ENCODE measurements around the gene SLC25A12. TPM values are rescaled to one million over a fixed set of nuclear protein-coding genes. Genes with fewer than 3 reads are reported as not detected.

The SLC25A12 gene
- total RNA-seq, 5 donors from 2014 or later (not counting 1 experiment from before 2014, with no cell fraction given), result 11.7 to 19.0 (median 13.3) TPM

DNA sequence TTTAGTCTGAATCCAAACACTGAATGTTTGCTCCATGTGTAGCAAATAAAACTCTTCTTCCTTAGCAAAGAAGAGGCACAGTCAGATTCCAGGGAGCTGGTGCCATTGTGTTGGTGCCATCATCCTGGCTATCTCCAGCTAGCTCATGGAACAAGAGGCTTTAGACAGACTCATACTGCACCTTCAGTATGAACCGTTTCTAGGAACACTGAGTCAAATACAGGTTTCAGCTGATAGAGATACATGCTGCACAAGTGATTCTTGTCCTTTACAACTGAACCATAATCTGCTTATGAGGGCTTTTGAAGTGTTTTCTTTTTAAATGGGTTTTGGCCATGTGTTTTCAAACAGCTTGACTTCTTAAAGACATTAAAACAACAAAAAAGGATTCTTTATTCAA is 148.9 kb downstream of the SLC25A12 start:
- Histone ChIP-seq H3K4me1 (ENCODE audit: control insufficient read depth in 1 of 2, extremely low read depth in 1 of 2, insufficient read depth in 2 of 2, low read length in 2 of 2) (no peaks in the 10 kb centered on the region), H3K27me3 (replicated peaks in 1 of 2; ENCODE audit: control insufficient read depth in 2 of 2, extremely low read depth in 1 of 2, insufficient read depth in 2 of 2, low read length in 1 of 2) (no peaks in the 10 kb centered on the region), H3K4me3 (ENCODE audit: control insufficient read depth in 1 of 2, extremely low read depth in 1 of 2, low read length in 1 of 2) (no peak overlapping the region), H3K9me3 (no peaks in the 10 kb centered on the region), H3K27ac (ENCODE audit: low read length) (no peak overlapping the region), H3K36me3 (ENCODE audit: control insufficient read depth in 2 of 2, extremely low read depth in 1 of 2, insufficient read depth in 1 of 2, low read length in 1 of 2) (peaks cover 0 to 36% of the 10 kb centered on the region in 2 donors)
- Mint-ChIP-seq H3K4me3 (no peak overlapping the region), H3K4me1 (peaks cover 0 to 5% (median 5%) of the 10 kb centered on the region in 3 donors), H3K27ac (no peak overlapping the region), H3K9me3 (no peaks in the 10 kb centered on the region), H3K27me3 (no peaks in the 10 kb centered on the region), H3K36me3 (peaks cover 65% of the 10 kb centered on the region)
- DNase-seq (no peak), ATAC-seq (replicated peaks in 1 of 4) (no peak)
- no CpG with 5 or more reads among the region's 1 CpG for WGBS (ENCODE audit: insufficient coverage)
- ChIA-PET CTCF (no interaction called here), POLR2A (interaction anchor here in 1 of 2 donors (0.6 kb wide), 1 partner anchor 51 kb away, joined by 3 read pairs; no protein-coding TSS in a partner anchor)

DNA sequence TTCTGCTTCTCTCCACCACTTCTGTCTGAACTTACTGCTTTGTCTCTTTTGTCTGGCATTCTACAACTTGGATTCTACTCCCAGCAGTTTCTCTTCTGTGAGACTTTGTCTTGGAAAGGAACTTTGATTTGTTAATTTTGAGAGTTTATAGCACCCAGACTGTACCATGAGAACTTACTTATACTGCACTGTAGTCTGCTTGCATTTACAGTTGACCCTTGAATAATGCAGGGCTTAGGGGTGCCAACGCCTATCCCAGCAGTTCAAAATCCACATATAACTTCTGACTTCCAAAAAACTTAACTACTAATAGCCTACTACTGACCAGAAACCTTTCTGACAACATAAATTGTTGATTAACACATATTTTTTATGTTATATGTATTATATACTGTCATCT is 151.3 kb downstream of the SLC25A12 start:
- Histone ChIP-seq H3K27ac (ENCODE audit: low read length) (no peak overlapping the region), H3K4me3 (ENCODE audit: control insufficient read depth in 1 of 2, extremely low read depth in 1 of 2, low read length in 1 of 2) (no peak overlapping the region), H3K4me1 (ENCODE audit: control insufficient read depth in 1 of 2, extremely low read depth in 1 of 2, insufficient read depth in 2 of 2, low read length in 2 of 2) (no peaks in the 10 kb centered on the region), H3K36me3 (ENCODE audit: control insufficient read depth in 2 of 2, extremely low read depth in 1 of 2, insufficient read depth in 1 of 2, low read length in 1 of 2) (peaks cover 5 to 32% of the 10 kb centered on the region in 2 donors), H3K9me3 (no peaks in the 10 kb centered on the region), H3K27me3 (replicated peaks in 1 of 2; ENCODE audit: control insufficient read depth in 2 of 2, extremely low read depth in 1 of 2, insufficient read depth in 2 of 2, low read length in 1 of 2) (no peaks in the 10 kb centered on the region)
- ChIA-PET POLR2A (no interaction called here), CTCF (no interaction called here)
- peaks cover 0 to 5% (median 5%) of the 10 kb centered on the region in 3 donors for H3K4me1 Mint-ChIP-seq
- no CpG with 5 or more reads among the region's 1 CpG for WGBS (ENCODE audit: insufficient coverage)
- DNase-seq (no peak), ATAC-seq (replicated peaks in 1 of 4) (no peak)
- H3K27me3 Mint-ChIP-seq, result no peaks in the 10 kb centered on the region
- no peak overlapping the region for H3K27ac Mint-ChIP-seq
- no peaks in the 10 kb centered on the region for H3K9me3 Mint-ChIP-seq
- peaks cover 56% of the 10 kb centered on the region for H3K36me3 Mint-ChIP-seq
- no peak overlapping the region for H3K4me3 Mint-ChIP-seq

DNA sequence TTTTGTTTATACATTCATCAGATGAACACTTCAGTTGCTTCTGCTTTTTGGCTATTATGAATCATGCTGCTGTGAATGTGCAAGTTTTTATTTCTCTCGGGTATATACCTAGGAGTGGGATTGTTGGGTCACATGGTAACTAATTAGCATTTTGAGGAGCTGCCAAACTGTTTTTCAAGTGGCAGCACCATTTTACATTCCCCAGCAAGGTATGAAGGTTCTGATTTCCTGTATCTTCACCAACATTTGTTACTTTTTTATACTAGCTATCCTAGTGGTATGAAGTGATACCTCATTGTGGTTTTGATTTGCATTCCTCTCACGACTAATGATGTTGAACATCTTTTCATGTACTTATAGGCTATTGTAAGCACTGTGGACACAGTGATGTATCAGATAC is 152.9 kb downstream of the SLC25A12 start:
- H3K27me3 ChIP-seq (replicated peaks in 1 of 2; ENCODE audit: control insufficient read depth in 2 of 2, extremely low read depth in 1 of 2, insufficient read depth in 2 of 2, low read length in 1 of 2), result no peaks in the 10 kb centered on the region
- POLR2A ChIA-PET, result no interaction called here
- Mint-ChIP-seq H3K36me3 (peaks cover 62% of the 10 kb centered on the region), H3K27ac (no peak overlapping the region), H3K9me3 (no peaks in the 10 kb centered on the region), H3K27me3 (no peaks in the 10 kb centered on the region), H3K4me1 (peaks cover 0 to 5% (median 5%) of the 10 kb centered on the region in 3 donors), H3K4me3 (no peak overlapping the region)
- peaks cover 5 to 30% of the 10 kb centered on the region in 2 donors for H3K36me3 ChIP-seq (ENCODE audit: control insufficient read depth in 2 of 2, extremely low read depth in 1 of 2, insufficient read depth in 1 of 2, low read length in 1 of 2)
- CTCF ChIA-PET, result interaction anchor here in 1 of 2 donors (0.6 kb wide), 1 partner anchor 563 kb away, joined by 3 read pairs; no protein-coding TSS in a partner anchor
- no peaks in the 10 kb centered on the region for H3K9me3 ChIP-seq
- WGBS (ENCODE audit: insufficient coverage), result no CpG with 5 or more reads among the region's 2 CpGs
- no peak overlapping the region for H3K27ac ChIP-seq (ENCODE audit: low read length)
- ATAC-seq (replicated peaks in 1 of 4) (no peak), DNase-seq (no peak)
- H3K4me1 ChIP-seq (ENCODE audit: control insufficient read depth in 1 of 2, extremely low read depth in 1 of 2, insufficient read depth in 2 of 2, low read length in 2 of 2), result no peaks in the 10 kb centered on the region
- H3K4me3 ChIP-seq (ENCODE audit: control insufficient read depth in 1 of 2, extremely low read depth in 1 of 2, low read length in 1 of 2), result no peak overlapping the region

DNA sequence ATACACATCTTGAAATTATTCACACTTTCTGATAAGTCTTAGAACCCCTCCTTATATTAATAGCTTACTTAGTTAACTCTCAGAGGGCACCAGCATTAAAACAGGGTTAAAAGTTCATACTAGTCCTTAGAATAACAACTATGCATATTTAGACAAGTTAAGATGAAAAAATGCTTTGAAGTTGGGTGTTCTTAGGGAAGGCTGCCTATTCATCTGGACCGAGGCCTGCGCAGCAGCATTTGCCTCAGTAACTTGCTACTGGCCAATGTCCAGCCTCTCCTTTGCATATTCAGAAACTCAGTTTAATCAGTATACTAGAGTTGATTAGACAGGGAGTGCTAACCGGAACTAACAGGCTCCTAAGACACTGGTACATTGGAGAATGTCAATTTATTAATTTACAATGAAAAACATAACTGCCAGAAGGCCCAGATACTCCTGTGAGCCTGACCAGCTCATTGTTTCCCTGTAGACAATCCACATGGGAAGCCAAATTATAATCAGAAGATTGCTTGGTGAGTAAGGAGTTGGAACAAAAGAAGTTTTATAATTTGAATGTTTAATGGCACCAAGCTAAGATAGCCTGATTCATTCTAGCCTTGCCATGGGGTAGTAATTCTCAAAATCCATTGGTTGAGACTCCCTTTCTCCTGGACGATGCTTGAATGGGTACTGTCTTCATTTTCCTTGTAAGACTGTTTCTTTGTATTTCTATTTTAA is 157.9 kb downstream of the SLC25A12 start:
- H3K4me3 Mint-ChIP-seq, result no peak overlapping the region
- no peaks in the 10 kb centered on the region for H3K4me1 ChIP-seq (ENCODE audit: control insufficient read depth in 1 of 2, extremely low read depth in 1 of 2, insufficient read depth in 2 of 2, low read length in 2 of 2)
- no peaks in the 10 kb centered on the region for H3K27me3 Mint-ChIP-seq
- WGBS (ENCODE audit: insufficient coverage), result no CpG with 5 or more reads among the region's 4 CpGs
- ATAC-seq (replicated peaks in 1 of 4) (no peak), DNase-seq (no peak)
- H3K36me3 ChIP-seq (ENCODE audit: control insufficient read depth in 2 of 2, extremely low read depth in 1 of 2, insufficient read depth in 1 of 2, low read length in 1 of 2), result peaks cover 7 to 41% of the 10 kb centered on the region in 2 donors
- peaks cover 0 to 5% (median 0%) of the 10 kb centered on the region in 3 donors for H3K4me1 Mint-ChIP-seq
- no peak overlapping the region for H3K4me3 ChIP-seq (ENCODE audit: control insufficient read depth in 1 of 2, extremely low read depth in 1 of 2, low read length in 1 of 2)
- H3K27ac Mint-ChIP-seq, result no peak overlapping the region
- ChIA-PET POLR2A (no interaction called here), CTCF (interaction anchor here (0.6 kb wide), 2 partner anchors 10 to 830 kb away, joined by 4 to 5 read pairs; no protein-coding TSS in a partner anchor)
- H3K9me3 ChIP-seq, result no peaks in the 10 kb centered on the region
- H3K27ac ChIP-seq (ENCODE audit: low read length), result no peak overlapping the region
- H3K9me3 Mint-ChIP-seq, result no peaks in the 10 kb centered on the region
- H3K27me3 ChIP-seq (replicated peaks in 1 of 2; ENCODE audit: control insufficient read depth in 2 of 2, extremely low read depth in 1 of 2, insufficient read depth in 2 of 2, low read length in 1 of 2), result no peaks in the 10 kb centered on the region
- H3K36me3 Mint-ChIP-seq, result peaks cover 77% of the 10 kb centered on the region

Other genes with a start within 250 kb of the SLC25A12 start
- 10 to 100 TPM; 25.6 to 43.7 (median 42.4) TPM for gene DYNC1I2, start 206.8 kb downstream of the SLC25A12 start, total RNA-seq
- 10 to 100 TPM; 18.0 to 24.8 (median 22.9) TPM for gene HAT1, start 28.2 kb upstream of the SLC25A12 start, total RNA-seq
- 10 to 100 TPM in 4 of 5 donors, 1 to 10 TPM in 1; 7.6 to 11.4 (median 10.1) TPM for gene METAP1D, start 105.7 kb upstream of the SLC25A12 start, total RNA-seq
- gene DLX1, start 191.3 kb upstream of the SLC25A12 start, total RNA-seq, result not detected
- gene DLX2, start 208.7 kb upstream of the SLC25A12 start, total RNA-seq, result under 1 TPM in 2 of 5 donors, not detected in 3; 0.16 to 0.19 TPM

Data from T-cell (primary cell).